ENCODE data around the gene OBSCN. TPM values are rescaled to one million over a fixed set of nuclear protein-coding genes. Genes with fewer than 3 reads are reported as not detected.
"Not testable (repeated sequence)": the region's sequence is repeated elsewhere in the genome, so short reads cannot be mapped to it uniquely, and the experiment has no call there.

The OBSCN gene
- total RNA-seq, 1 donor from 2014 or later: 5.1 TPM

GRCh38 chr1:228219962-228220780 lies 12.3 kb downstream of the OBSCN start:
- no peak for DNase-seq (ENCODE audit: low spot score)
- H2AFZ ChIP-seq (replicated peaks): no peak overlapping the region
- H3K9ac ChIP-seq: no peak overlapping the region
- no peaks in the 10 kb centered on the region for H4K20me1 ChIP-seq (ENCODE audit: low read depth)
- H3F3A ChIP-seq (ENCODE audit: low read depth): no peaks in the 10 kb centered on the region
- no peak for TF ChIP-seq EZH2phosphoT487 (IDR thresholded peaks at IDR 0.05)
- TF ChIP-seq EZH2 (IDR thresholded peaks at IDR 0.05): no peak
- TF ChIP-seq CTCF (IDR thresholded peaks at IDR 0.05): no peak
- H3K36me3 ChIP-seq: no peaks in the 10 kb centered on the region
- Mint-ChIP-seq H3K27ac (no peak overlapping the region), H3K4me1 (peaks cover 14% of the 10 kb centered on the region), H3K27me3 (ENCODE audit: insufficient read depth, low read depth) (no peaks in the 10 kb centered on the region), H3K36me3 (peaks cover 25% of the 10 kb centered on the region), H3K9me3 (no peaks in the 10 kb centered on the region), H3K4me3 (no peak overlapping the region)
- H3K27ac ChIP-seq: no peak overlapping the region
- H3K4me2 ChIP-seq: no peak overlapping the region
- no peaks in the 10 kb centered on the region for H3K27me3 ChIP-seq
- H3K4me1 ChIP-seq: no peaks in the 10 kb centered on the region
- H3K79me2 ChIP-seq (ENCODE audit: low read depth): no peaks in the 10 kb centered on the region
- no peaks in the 10 kb centered on the region for H3K9me3 ChIP-seq (ENCODE audit: low read depth)
- no peak overlapping the region for H3K4me3 ChIP-seq

- H3K27me3 Mint-ChIP-seq (ENCODE audit: insufficient read depth, low read depth): not testable (repeated sequence)
These were observed 13.3 kb downstream of the OBSCN start for GRCh38 chr1:228221097-228221496.

GRCh38 chr1:228222548-228222947 lies 14.7 kb downstream of the OBSCN start:
- Mint-ChIP-seq H3K4me1 (peaks cover 10% of the 10 kb centered on the region), H3K4me3 (no peak overlapping the region), H3K27ac (no peak overlapping the region), H3K9me3 (no peaks in the 10 kb centered on the region), H3K36me3 (peaks cover 28% of the 10 kb centered on the region), H3K27me3 (ENCODE audit: insufficient read depth, low read depth) (peaks cover 2% of the 10 kb centered on the region)
- no peaks in the 10 kb centered on the region for H3F3A ChIP-seq (ENCODE audit: low read depth)
- H3K9me3 ChIP-seq (ENCODE audit: low read depth): no peaks in the 10 kb centered on the region
- DNase-seq (ENCODE audit: low spot score): no peak
- TF ChIP-seq EZH2phosphoT487 (IDR thresholded peaks at IDR 0.05): no peak
- no peak for TF ChIP-seq EZH2 (IDR thresholded peaks at IDR 0.05)
- no peak for TF ChIP-seq CTCF (IDR thresholded peaks at IDR 0.05)
- H2AFZ ChIP-seq (replicated peaks): no peak overlapping the region
- H3K4me1 ChIP-seq: no peaks in the 10 kb centered on the region
- no peak overlapping the region for H3K4me3 ChIP-seq
- H3K27me3 ChIP-seq: no peaks in the 10 kb centered on the region
- no peak overlapping the region for H3K4me2 ChIP-seq
- no peak overlapping the region for H3K9ac ChIP-seq
- H3K36me3 ChIP-seq: no peaks in the 10 kb centered on the region
- H3K79me2 ChIP-seq (ENCODE audit: low read depth): no peaks in the 10 kb centered on the region
- H4K20me1 ChIP-seq (ENCODE audit: low read depth): no peaks in the 10 kb centered on the region
- no peak overlapping the region for H3K27ac ChIP-seq

More at GRCh38 chr1:228221097-228221496, 13.3 kb downstream of the OBSCN start:
- not testable (repeated sequence) for DNase-seq (ENCODE audit: low spot score); H3K9me3 ChIP-seq (ENCODE audit: low read depth); H3K9me3 Mint-ChIP-seq; H3K9ac ChIP-seq; H3K79me2 ChIP-seq (ENCODE audit: low read depth); H3K27ac ChIP-seq; H3K27me3 ChIP-seq; H4K20me1 ChIP-seq (ENCODE audit: low read depth); H3K36me3 ChIP-seq; H3K4me1 ChIP-seq; H3K4me3 ChIP-seq; H3K27ac Mint-ChIP-seq; H3K4me2 ChIP-seq; H3F3A ChIP-seq (ENCODE audit: low read depth); H2AFZ ChIP-seq (replicated peaks); H3K4me3 Mint-ChIP-seq
- Mint-ChIP-seq H3K4me1 (peaks cover 14% of the 10 kb centered on the region), H3K36me3 (peaks cover 28% of the 10 kb centered on the region)
